ENCODE results near the gene GPATCH8.

The GPATCH8 gene

DNA sequence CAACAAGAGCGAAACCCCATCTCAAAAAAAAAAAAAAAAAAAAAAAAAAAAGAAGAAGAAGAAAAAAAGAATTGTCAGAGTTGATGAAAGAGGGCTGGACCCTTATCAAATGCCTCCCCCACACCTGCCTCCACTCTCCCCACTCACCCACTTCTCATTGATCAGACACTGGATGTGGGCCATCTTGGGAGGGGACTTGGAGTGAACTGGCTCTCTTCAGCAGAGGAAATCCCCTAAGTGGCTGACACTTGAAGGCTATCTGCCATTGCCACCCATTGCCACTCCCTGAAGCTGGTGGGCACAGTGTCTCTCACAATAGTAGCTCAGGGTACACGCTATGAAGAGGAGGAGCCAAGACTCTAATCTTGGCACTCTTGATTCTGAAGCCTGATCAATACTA, 115.4 kb downstream of the GPATCH8 start:
- no peaks in the 10 kb centered on the region for H3K9me3 ChIP-seq
- TF ChIP-seq, protein P1, sequence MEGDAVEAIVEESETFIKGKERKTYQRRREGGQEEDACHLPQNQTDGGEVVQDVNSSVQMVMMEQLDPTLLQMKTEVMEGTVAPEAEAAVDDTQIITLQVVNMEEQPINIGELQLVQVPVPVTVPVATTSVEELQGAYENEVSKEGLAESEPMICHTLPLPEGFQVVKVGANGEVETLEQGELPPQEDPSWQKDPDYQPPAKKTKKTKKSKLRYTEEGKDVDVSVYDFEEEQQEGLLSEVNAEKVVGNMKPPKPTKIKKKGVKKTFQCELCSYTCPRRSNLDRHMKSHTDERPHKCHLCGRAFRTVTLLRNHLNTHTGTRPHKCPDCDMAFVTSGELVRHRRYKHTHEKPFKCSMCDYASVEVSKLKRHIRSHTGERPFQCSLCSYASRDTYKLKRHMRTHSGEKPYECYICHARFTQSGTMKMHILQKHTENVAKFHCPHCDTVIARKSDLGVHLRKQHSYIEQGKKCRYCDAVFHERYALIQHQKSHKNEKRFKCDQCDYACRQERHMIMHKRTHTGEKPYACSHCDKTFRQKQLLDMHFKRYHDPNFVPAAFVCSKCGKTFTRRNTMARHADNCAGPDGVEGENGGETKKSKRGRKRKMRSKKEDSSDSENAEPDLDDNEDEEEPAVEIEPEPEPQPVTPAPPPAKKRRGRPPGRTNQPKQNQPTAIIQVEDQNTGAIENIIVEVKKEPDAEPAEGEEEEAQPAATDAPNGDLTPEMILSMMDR (IDR thresholded peaks at IDR 0.05; ENCODE audit: low read depth, low read length) = no peak
- no peaks in the 10 kb centered on the region for H3K36me3 ChIP-seq
- no peaks in the 10 kb centered on the region for H3K4me1 ChIP-seq
- no peak for DNase-seq
- no peak overlapping the region for H3K4me3 ChIP-seq (ENCODE audit: low read depth, low read length)
- H3K27me3 ChIP-seq = no peaks in the 10 kb centered on the region

DNA sequence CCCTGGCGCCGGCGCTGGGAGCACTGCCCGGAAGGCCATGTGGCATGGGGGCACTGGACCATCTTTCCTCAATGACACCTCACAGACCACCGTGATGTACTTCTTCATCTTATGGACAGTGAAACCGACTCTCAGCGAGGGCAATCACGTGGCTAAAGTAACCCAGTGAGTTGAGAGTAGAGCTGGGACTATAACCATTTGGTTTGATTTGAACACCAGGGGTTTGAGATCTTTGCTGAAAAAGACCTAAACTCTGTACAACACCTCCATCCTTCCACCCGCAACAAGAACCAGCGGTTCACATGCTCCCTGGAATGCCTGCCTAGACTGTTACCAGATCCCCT, 117.1 kb downstream of the GPATCH8 start:
- H3K36me3 ChIP-seq = no peaks in the 10 kb centered on the region
- no peaks in the 10 kb centered on the region for H3K4me1 ChIP-seq
- peak overlapping the region; percentile 62 for H3K4me3 ChIP-seq (ENCODE audit: low read depth, low read length)
- no peaks in the 10 kb centered on the region for H3K27me3 ChIP-seq
- TF ChIP-seq, protein P1 (IDR thresholded peaks at IDR 0.05; ENCODE audit: low read depth, low read length) = no peak
- no peak for DNase-seq
- no peaks in the 10 kb centered on the region for H3K9me3 ChIP-seq

DNA sequence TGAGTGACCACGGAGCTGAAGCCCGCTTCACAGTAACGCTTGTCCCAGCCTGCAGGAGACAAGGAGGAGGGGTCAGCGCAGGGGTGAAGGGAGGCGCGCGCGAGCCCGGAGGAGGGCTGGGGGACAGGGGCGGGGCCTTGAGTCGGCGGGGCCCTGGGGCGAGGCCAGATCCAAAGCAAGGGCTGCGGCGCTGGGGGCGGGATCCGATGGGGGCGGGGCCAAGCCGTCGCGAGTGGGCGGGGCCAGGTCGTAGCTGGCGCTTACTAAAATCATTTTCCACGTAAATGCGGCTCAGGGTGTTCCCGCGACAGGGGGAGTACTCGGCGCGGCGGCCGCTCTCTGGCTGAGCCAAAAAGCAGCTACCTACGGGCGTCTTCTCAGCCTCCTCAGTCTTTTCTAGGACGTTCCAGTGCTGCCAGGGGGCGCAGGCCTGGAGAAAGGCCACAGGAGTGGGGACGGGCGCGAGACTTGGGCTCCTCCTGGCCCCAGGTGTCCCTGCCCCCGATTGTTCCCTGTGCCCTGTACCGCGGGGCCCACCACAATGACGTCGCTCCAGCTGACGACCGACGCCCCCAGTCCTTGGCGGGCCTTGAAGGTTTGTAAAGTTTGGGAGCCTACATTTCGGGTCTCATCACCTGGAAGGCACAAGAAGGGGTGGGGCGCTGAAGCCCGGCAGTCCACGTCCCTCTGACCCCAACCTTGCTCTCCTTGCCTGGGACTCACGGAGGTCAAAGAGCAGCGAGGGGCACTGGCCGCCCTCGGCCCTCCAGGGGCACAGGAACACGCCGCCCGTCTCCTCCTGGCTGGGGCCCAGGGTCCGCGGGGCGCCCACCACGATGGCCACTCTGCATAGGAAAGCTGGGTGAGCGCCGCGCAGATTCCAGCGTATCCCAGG, 117.7 kb downstream of the GPATCH8 start:
- Histone ChIP-seq H3K36me3 (no peaks in the 10 kb centered on the region), H3K9me3 (no peaks in the 10 kb centered on the region), H3K4me3 (ENCODE audit: low read depth, low read length) (peak overlapping the region; percentile 62), H3K27me3 (no peaks in the 10 kb centered on the region), H3K4me1 (no peaks in the 10 kb centered on the region)
- TF ChIP-seq, protein P1 (IDR thresholded peaks at IDR 0.05; ENCODE audit: low read depth, low read length) = peak; percentile 21; the same call in 1 of the 2 replicates
- peak; percentile 93 for DNase-seq

DNA sequence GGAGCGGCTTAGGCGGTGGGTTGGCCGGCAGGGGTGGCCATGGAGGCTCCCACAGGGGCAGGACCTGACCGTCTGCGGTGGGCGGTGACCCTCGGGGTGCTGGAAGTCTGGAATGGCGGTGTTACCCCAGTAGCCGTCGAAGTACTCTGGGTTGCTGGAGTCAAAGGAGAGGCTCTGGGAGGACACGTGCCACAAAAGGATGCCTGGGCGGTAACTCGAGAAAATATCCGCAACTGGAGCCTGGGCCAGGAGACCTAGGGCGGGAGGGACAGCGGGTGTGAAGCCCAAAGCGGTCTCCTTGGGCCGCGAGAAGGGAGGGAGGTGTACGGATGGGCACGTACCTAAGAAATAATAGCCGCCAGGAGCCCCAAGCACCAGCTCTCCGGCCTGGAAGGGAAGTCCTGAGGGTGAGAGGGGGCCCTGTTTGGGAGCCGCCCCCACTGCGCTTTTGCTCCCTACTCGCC, 118.4 kb downstream of the GPATCH8 start:
- TF ChIP-seq, protein P1 (IDR thresholded peaks at IDR 0.05; ENCODE audit: low read depth, low read length) = no peak
- H3K4me1 ChIP-seq = no peaks in the 10 kb centered on the region
- H3K36me3 ChIP-seq = no peaks in the 10 kb centered on the region

DNA sequence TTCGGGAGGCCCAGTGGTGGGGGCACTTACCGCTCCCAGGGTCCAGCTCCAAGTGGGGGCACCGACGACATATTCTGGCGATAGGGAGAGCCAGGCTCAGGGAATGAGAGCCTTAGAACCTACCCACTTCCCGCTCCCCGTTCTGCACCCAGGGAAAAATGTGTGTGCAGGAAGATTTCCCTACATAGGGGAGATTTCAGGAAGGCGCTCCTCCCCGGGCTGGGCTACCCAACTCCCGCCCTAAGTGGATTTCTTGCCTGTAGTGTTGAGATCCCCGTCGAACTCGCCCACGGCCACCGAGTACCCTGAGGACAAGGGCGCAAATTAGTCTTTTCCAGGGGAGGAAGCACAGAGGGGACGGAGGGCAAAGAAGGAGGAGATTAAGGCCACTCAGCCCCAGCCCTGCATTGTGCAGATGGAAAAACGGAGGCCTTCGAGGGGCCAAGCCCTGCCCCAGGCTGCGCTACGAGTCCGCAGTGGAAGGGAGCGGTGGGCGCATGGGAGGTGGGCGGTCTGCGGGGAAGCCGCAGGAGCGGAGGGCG, 118.9 kb downstream of the GPATCH8 start:
- no peak overlapping the region for H3K4me3 ChIP-seq (ENCODE audit: low read depth, low read length)
- H3K27me3 ChIP-seq = no peaks in the 10 kb centered on the region
- no peaks in the 10 kb centered on the region for H3K4me1 ChIP-seq
- H3K36me3 ChIP-seq = no peaks in the 10 kb centered on the region
- no peak for DNase-seq
- TF ChIP-seq, protein P1 (IDR thresholded peaks at IDR 0.05; ENCODE audit: low read depth, low read length) = no peak
- H3K9me3 ChIP-seq = no peaks in the 10 kb centered on the region

More for the DNA sequence above, 118.4 kb downstream of the GPATCH8 start:
- peak overlapping the region; percentile 62 for H3K4me3 ChIP-seq (ENCODE audit: low read depth, low read length)
- no peaks in the 10 kb centered on the region for H3K9me3 ChIP-seq
- no peak for DNase-seq
- H3K27me3 ChIP-seq = no peaks in the 10 kb centered on the region

DNA sequence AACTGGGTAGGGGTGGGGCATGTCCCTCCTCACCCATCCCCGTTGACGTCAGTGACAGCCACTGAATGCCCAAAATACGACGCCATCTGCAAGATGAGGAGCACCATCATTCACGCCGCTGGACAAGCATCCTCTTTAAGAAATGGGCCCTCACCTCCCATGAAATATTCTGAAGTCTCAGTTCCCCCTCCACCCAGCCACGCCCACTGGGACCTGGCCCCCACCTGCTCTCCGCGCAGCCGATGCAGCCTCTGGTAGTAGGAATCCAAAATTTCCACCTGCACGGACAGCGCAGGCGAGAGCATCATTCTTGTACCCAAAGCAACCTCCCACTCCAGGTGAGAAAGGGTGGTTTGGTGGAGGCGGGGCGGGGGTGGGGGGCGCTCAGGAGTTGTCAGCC, 119.3 kb downstream of the GPATCH8 start:
- Histone ChIP-seq H3K9me3 (no peaks in the 10 kb centered on the region), H3K36me3 (no peaks in the 10 kb centered on the region), H3K4me3 (ENCODE audit: low read depth, low read length) (no peak overlapping the region), H3K27me3 (no peaks in the 10 kb centered on the region), H3K4me1 (no peaks in the 10 kb centered on the region)
- TF ChIP-seq, protein P1 (IDR thresholded peaks at IDR 0.05; ENCODE audit: low read depth, low read length) = no peak
- no peak for DNase-seq
